ENCODE measurements around the gene EIF1AD.

Gene EIF1AD

DNA sequence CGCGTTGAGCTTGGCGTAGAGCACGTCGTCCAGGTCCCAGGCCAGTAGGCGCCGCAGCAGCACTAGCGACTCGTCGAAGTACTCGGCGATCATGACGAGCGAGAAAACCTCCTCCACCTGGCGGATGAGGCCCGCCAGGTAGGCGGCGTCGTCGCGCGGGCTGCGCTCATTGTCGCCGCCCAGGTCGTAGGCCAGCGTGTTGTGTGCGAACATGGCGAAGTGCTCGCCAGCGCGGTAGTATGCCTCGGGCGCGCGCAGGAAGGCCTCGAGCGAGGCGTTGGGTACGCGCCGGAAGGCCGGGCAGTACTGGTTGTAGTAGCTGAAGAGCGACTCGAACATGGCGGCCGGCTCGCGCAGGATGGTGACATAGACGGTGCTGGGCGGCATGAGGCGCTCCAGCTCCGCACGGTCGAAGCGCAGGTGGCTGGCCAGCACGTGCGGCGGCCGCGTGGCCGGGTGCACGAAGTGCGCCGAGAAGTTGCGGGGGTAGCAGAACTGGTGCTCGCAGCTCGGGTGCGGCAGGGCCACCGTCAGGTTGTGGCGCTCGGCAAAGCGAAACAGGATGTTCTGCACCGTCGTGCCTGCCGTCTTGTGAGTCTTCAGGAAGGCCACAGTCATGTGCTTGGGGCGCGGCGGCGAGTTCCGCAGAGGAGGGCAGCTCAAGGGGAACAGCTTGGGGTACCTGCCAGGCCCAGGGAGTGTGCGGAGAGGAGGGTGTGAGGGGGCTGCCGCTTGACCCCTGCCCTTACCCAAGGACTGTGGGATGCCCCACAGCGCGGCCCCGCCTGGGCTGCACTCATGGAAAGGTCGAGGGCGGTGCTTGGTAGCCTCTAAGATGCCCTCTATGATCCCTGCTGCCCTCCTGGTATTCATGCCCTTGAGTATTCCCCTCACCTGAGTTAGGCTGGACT is 41.3 kb upstream of the EIF1AD start:
- no peaks in the 10 kb centered on the region for H3K79me2 ChIP-seq (ENCODE audit: insufficient read depth, low read depth)

DNA sequence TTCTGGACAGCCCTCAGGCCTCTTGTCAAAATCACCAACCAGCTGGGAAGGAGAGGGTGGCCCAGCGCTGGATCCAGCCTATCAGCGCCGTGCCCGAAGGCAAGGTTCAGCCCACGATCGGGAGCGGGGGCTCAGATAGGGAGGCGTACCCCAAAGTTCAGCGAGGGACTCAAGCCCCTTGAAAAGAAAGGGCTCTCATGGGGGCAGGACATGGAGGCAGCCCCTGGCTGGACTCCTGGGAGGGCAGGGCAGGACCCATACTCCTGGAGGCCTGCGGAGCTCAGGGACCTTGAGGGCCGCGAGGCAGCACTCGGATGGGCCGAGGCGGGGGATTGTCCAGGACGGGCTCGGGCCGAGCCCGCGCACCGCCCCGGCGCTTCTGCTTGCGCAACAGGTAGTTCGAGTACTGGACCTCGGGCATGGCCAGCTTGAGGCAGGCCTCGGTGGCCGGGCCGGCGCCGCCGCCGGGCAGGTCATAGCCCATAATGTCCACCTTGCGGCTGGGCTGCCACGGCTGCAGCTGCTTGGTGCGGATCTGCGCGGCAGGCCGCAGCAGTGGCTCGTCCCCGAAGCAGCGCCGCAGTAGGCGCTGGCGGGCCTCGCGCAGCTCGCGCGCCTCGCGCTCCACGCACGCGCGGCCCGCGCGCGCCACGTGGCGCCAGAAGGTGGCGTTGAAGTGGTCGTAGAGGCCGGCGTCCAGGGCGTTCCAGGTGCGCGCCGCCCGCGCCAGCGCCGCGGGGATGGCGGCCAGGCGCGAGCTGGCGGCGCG is 40.5 kb upstream of the EIF1AD start:
- H3K9ac ChIP-seq, result no peak overlapping the region
- H4K20me1 ChIP-seq (ENCODE audit: insufficient read depth), result no peaks in the 10 kb centered on the region
- peaks cover 25% of the 10 kb centered on the region for H3K4me1 ChIP-seq (ENCODE audit: low read depth, poor library complexity, severe bottlenecking)
- no peaks in the 10 kb centered on the region for H3K79me2 ChIP-seq (ENCODE audit: insufficient read depth, low read depth)
- no peak overlapping the region for H3K27ac ChIP-seq
- no peak overlapping the region for H2AFZ ChIP-seq (ENCODE audit: low read depth)
- H3K27me3 ChIP-seq (ENCODE audit: insufficient read depth, low read depth), result no peaks in the 10 kb centered on the region
- TF ChIP-seq, protein P1, sequence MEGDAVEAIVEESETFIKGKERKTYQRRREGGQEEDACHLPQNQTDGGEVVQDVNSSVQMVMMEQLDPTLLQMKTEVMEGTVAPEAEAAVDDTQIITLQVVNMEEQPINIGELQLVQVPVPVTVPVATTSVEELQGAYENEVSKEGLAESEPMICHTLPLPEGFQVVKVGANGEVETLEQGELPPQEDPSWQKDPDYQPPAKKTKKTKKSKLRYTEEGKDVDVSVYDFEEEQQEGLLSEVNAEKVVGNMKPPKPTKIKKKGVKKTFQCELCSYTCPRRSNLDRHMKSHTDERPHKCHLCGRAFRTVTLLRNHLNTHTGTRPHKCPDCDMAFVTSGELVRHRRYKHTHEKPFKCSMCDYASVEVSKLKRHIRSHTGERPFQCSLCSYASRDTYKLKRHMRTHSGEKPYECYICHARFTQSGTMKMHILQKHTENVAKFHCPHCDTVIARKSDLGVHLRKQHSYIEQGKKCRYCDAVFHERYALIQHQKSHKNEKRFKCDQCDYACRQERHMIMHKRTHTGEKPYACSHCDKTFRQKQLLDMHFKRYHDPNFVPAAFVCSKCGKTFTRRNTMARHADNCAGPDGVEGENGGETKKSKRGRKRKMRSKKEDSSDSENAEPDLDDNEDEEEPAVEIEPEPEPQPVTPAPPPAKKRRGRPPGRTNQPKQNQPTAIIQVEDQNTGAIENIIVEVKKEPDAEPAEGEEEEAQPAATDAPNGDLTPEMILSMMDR (conservative IDR thresholded peaks at IDR 0.05; ENCODE audit: low read depth, low read length), result no peak
- H3K4me3 ChIP-seq (IDR thresholded peaks at IDR 0.05; ENCODE audit: insufficient read depth, low read depth, low read length), result no peak overlapping the region
- no peaks in the 10 kb centered on the region for H3K36me3 ChIP-seq (ENCODE audit: insufficient read depth)
- H3K4me2 ChIP-seq, result no peak overlapping the region

More for the DNA sequence above, 41.3 kb upstream of the EIF1AD start:
- H4K20me1 ChIP-seq (ENCODE audit: insufficient read depth), result no peaks in the 10 kb centered on the region
- no peaks in the 10 kb centered on the region for H3K36me3 ChIP-seq (ENCODE audit: insufficient read depth)
- H3K27me3 ChIP-seq (ENCODE audit: insufficient read depth, low read depth), result no peaks in the 10 kb centered on the region
- H3K4me3 ChIP-seq (IDR thresholded peaks at IDR 0.05; ENCODE audit: insufficient read depth, low read depth, low read length), result no peak overlapping the region
- no peak overlapping the region for H3K27ac ChIP-seq
- no peak overlapping the region for H3K9ac ChIP-seq
- H3K4me2 ChIP-seq, result no peak overlapping the region
- no peak overlapping the region for H2AFZ ChIP-seq (ENCODE audit: low read depth)
- TF ChIP-seq, protein P1 (conservative IDR thresholded peaks at IDR 0.05; ENCODE audit: low read depth, low read length), result no peak
- H3K4me1 ChIP-seq (ENCODE audit: low read depth, poor library complexity, severe bottlenecking), result peaks cover 25% of the 10 kb centered on the region

DNA sequence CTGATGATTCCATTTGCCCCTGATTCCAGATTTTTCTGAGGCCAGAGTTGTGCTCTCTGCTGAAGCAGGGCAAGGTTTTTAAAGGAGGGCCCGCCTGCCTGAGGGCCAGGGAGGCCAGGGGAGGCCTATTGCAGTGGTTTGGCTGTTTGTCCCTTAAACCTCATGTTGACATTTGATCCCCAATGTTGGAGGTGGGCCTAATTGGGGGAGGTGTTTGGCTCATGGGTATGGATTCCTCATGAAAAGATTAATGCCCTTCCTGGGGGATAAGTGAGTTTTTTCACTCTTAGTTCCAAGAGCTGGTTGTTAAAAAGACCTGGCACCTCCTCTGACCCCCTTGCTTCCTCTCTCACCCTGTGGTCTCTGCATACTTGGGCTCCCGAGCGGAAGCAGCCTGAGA is 37.8 kb upstream of the EIF1AD start:
- H3K27ac ChIP-seq, result no peak overlapping the region
- no peaks in the 10 kb centered on the region for H3K36me3 ChIP-seq (ENCODE audit: insufficient read depth)
- TF ChIP-seq, protein P1 (conservative IDR thresholded peaks at IDR 0.05; ENCODE audit: low read depth, low read length), result no peak
- H3K9ac ChIP-seq, result no peak overlapping the region
- peaks cover 7% of the 10 kb centered on the region for H3K4me1 ChIP-seq (ENCODE audit: low read depth, poor library complexity, severe bottlenecking)
- H3K27me3 ChIP-seq (ENCODE audit: insufficient read depth, low read depth), result no peaks in the 10 kb centered on the region
- H4K20me1 ChIP-seq (ENCODE audit: insufficient read depth), result no peaks in the 10 kb centered on the region
- no peak overlapping the region for H3K4me2 ChIP-seq
- H3K79me2 ChIP-seq (ENCODE audit: insufficient read depth, low read depth), result no peaks in the 10 kb centered on the region
- H3K4me3 ChIP-seq (IDR thresholded peaks at IDR 0.05; ENCODE audit: insufficient read depth, low read depth, low read length), result no peak overlapping the region
- no peak overlapping the region for H2AFZ ChIP-seq (ENCODE audit: low read depth)

DNA sequence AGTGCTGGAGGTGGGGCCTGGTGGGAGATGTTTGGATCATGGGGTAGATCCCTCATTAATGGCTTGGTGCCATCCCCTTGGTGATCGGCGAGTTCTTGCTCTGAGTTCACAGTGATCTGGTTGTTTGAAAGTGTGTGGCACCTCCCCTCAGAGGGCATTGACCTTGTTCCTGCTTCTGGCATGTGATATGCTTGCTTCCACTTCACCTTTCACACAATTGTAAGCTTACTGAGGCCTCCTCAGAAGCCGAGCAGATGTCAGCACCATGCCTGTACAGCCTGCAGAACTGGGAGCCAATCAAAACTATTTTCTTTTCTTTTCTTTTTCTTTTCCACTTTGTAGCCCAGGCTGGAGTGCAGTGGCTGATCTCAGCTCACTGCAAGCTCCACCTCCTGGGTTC is 35.4 kb upstream of the EIF1AD start:
- H3K4me1 ChIP-seq (ENCODE audit: low read depth, poor library complexity, severe bottlenecking), result no peaks in the 10 kb centered on the region
- H3K36me3 ChIP-seq (ENCODE audit: insufficient read depth), result no peaks in the 10 kb centered on the region

More for the DNA sequence above, 35.4 kb upstream of the EIF1AD start:
- TF ChIP-seq, protein P1 (conservative IDR thresholded peaks at IDR 0.05; ENCODE audit: low read depth, low read length), result no peak
- Histone ChIP-seq H3K27me3 (ENCODE audit: insufficient read depth, low read depth) (no peaks in the 10 kb centered on the region), H3K79me2 (ENCODE audit: insufficient read depth, low read depth) (no peaks in the 10 kb centered on the region), H3K4me2 (no peak overlapping the region), H2AFZ (ENCODE audit: low read depth) (no peak overlapping the region), H3K9ac (no peak overlapping the region), H3K4me3 (IDR thresholded peaks at IDR 0.05; ENCODE audit: insufficient read depth, low read depth, low read length) (no peak overlapping the region), H4K20me1 (ENCODE audit: insufficient read depth) (no peaks in the 10 kb centered on the region), H3K27ac (no peak overlapping the region)
